SU-DHL-6 (cell line): ENCODE results near the gene UPF3A.

Experiments
- H2AFZ ChIP-seq: fragments of 200-600 bp; sonication (generic); 2 replicates; pipeline ENCODE4 v1.6.1; 2014; ENCODE audit warnings: low read depth, mild to moderate bottlenecking, moderate library complexity, mixed read lengths, antibody characterized with exemption, low read length; ENCODE audit not compliant: severe bottlenecking
- H3F3A ChIP-seq: fragments of 200-600 bp; shearing (Covaris generic); 2 replicates; pipeline ENCODE4 v1.6.0; 2016; ENCODE audit warnings: antibody characterized with exemption, mild to moderate bottlenecking; ENCODE audit not compliant: insufficient read depth
- H3K27ac ChIP-seq: fragments of 200-600 bp; sonication (generic); 2 replicates; pipeline ENCODE4 v1.5.1; 2016; ENCODE audit warnings: low read depth, mild to moderate bottlenecking, low read length, moderate library complexity, mixed read lengths
- H3K27me3 ChIP-seq: fragments of 200-600 bp; sonication (generic), shearing (Covaris generic); 2 replicates; pipeline ENCODE4 v1.6.0; 2014; ENCODE audit warnings: mild to moderate bottlenecking, low read length
- H3K36me3 ChIP-seq: fragments of 200-600 bp; sonication (generic); 2 replicates; pipeline ENCODE4 v1.6.1; 2014; ENCODE audit warnings: mild to moderate bottlenecking, low read length, mixed read lengths
- H3K4me2 ChIP-seq: fragments of 300-600, 200-600 bp; shearing (Covaris generic), sonication (generic); 2 replicates; pipeline ENCODE4 v1.6.0; 2014; ENCODE audit warnings: low read length, low read depth, mild to moderate bottlenecking; ENCODE audit not compliant: poor library complexity, severe bottlenecking
- H3K4me3 ChIP-seq: fragments of 200-600 bp; sonication (generic); 2 replicates; pipeline ENCODE4 v1.5.1; 2014; ENCODE audit warnings: antibody characterized with exemption, low read length, mild to moderate bottlenecking, mixed read lengths; ENCODE audit not compliant: insufficient read depth, poor library complexity, severe bottlenecking
- H3K79me2 ChIP-seq: fragments of 200-600 bp; sonication (generic); 2 replicates; pipeline ENCODE4 v1.6.1; 2014; ENCODE audit warnings: mild to moderate bottlenecking, low read length, moderate library complexity; ENCODE audit not compliant: insufficient read depth
- H3K9ac ChIP-seq: fragments of 200-600 bp; sonication (generic); 2 replicates; pipeline ENCODE4 v1.7.0; 2014; ENCODE audit warnings: mild to moderate bottlenecking, low read length
- H3K9me2 ChIP-seq: fragments of 200-600 bp; sonication (generic); replicated peaks from 2 replicates; pipeline ENCODE4 v1.6.1; 2014; ENCODE audit warnings: low read length; ENCODE audit not compliant: insufficient read depth
- H3K9me3 ChIP-seq: fragments of 200-600 bp; sonication (generic); 2 replicates; pipeline ENCODE4 v1.6.1; 2014; ENCODE audit warnings: low read length, mixed read lengths; ENCODE audit not compliant: insufficient read depth
- H4K20me1 ChIP-seq: fragments of 200-600 bp; sonication (generic); 2 replicates; pipeline ENCODE4 v1.6.1; 2014; ENCODE audit warnings: low read depth, mild to moderate bottlenecking, antibody characterized with exemption, low read length, moderate library complexity, mixed read lengths
- EZH2phosphoT487 ChIP-seq: fragments of 200-600 bp; sonication (generic), shearing (Covaris generic); conservative IDR thresholded peaks from 2 replicates; pipeline ENCODE4 v1.6.1; 2018; ENCODE audit warnings: mild to moderate bottlenecking, antibody characterized with exemption, low read length, moderate library complexity, mixed read lengths
- TF ChIP-seq, protein P1 (sequence below): fragments of 200-600 bp; sonication (generic); IDR thresholded peaks from one replicate; pipeline ENCODE4 v1.5.1; 2017; ENCODE audit warnings: antibody characterized with exemption, mild to moderate bottlenecking, low read length, moderate library complexity; ENCODE audit not compliant: insufficient read depth, poor library complexity, severe bottlenecking

Gene UPF3A

DNA sequence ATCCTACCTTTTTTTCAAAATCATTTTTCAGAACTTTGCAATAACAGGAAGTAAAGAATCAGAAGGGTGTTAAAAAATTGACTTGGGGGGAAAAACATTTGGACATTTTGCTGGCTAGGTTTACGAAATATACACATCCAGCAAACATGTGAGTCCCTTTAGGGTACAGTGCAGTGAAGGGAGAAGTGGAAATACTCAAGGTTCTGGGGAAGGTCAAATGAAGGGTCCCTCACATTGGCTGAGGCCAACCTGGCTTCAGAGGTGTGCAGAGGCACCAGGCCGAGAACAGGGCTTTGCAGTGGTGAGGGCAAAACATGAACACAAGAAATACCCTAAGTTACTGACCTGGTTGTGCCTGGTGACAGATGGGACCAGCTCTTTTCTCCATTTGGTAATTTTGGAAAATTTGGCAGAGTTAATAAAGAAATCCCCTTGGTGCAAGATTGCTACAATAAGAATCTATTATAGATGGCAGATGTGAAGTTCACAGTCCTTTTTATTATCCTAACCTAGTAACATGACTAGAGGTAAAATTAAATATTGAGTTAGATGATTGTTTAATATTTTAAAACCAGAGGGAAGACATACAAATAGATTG is 1.5 kb upstream of the UPF3A start:
- Histone ChIP-seq H3K9ac (peak overlapping the region; percentile 85), H3K9me3 (no peaks in the 10 kb centered on the region), H3K79me2 (peaks cover 28% of the 10 kb centered on the region), H3K27me3 (no peaks in the 10 kb centered on the region), H3K27ac (peak overlapping the region; percentile 93), H2AFZ (peak overlapping the region; percentile 14), H4K20me1 (no peaks in the 10 kb centered on the region), H3K9me2 (no peaks in the 10 kb centered on the region), H3F3A (peaks cover 36% of the 10 kb centered on the region), H3K36me3 (no peaks in the 10 kb centered on the region), H3K4me2 (peak overlapping the region; percentile 81), H3K4me3 (peak overlapping the region; percentile 76)
- TF ChIP-seq EZH2phosphoT487 = no peak
- TF ChIP-seq, protein P1, sequence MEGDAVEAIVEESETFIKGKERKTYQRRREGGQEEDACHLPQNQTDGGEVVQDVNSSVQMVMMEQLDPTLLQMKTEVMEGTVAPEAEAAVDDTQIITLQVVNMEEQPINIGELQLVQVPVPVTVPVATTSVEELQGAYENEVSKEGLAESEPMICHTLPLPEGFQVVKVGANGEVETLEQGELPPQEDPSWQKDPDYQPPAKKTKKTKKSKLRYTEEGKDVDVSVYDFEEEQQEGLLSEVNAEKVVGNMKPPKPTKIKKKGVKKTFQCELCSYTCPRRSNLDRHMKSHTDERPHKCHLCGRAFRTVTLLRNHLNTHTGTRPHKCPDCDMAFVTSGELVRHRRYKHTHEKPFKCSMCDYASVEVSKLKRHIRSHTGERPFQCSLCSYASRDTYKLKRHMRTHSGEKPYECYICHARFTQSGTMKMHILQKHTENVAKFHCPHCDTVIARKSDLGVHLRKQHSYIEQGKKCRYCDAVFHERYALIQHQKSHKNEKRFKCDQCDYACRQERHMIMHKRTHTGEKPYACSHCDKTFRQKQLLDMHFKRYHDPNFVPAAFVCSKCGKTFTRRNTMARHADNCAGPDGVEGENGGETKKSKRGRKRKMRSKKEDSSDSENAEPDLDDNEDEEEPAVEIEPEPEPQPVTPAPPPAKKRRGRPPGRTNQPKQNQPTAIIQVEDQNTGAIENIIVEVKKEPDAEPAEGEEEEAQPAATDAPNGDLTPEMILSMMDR = no peak

GRCh38 chr13:114282041-114282670 is 755 bp downstream of the UPF3A start:
- H4K20me1 ChIP-seq = no peaks in the 10 kb centered on the region
- no peaks in the 10 kb centered on the region for H3K9me3 ChIP-seq
- H3K36me3 ChIP-seq = peaks cover 18% of the 10 kb centered on the region
- peak overlapping the region; percentile 85 for H3K9ac ChIP-seq
- peaks cover 36% of the 10 kb centered on the region for H3F3A ChIP-seq
- peak overlapping the region; percentile 93 for H3K27ac ChIP-seq
- peaks cover 35% of the 10 kb centered on the region for H3K79me2 ChIP-seq
- peak overlapping the region; percentile 93 for H3K4me3 ChIP-seq
- no peaks in the 10 kb centered on the region for H3K27me3 ChIP-seq
- TF ChIP-seq EZH2phosphoT487 = no peak
- TF ChIP-seq, protein P1 = no peak
- H2AFZ ChIP-seq = peak overlapping the region; percentile 27
- H3K9me2 ChIP-seq = no peaks in the 10 kb centered on the region
- H3K4me2 ChIP-seq = peak overlapping the region; percentile 96

DNA sequence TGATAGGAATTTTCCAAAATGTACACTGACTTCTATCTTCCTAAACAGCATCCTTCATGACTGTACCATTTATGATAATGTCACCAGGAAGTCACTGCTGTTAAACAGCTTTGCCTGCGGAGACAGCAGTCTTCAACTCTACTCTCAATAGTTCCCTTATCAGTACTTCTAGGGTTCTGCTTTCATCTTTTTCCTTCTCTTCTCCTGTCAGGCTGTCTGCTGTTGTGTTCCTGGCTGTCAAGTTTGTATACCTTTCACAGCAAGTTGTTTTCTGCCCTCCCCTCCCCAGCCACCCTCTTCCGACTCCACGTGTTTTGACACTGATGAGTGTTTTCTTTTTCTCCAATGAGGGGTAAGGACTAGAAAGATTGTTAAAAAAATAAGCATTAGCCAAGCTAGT is 2.2 kb downstream of the UPF3A start:
- Histone ChIP-seq H3F3A (peaks cover 30% of the 10 kb centered on the region), H3K9ac (no peak overlapping the region), H3K9me2 (no peaks in the 10 kb centered on the region), H4K20me1 (no peaks in the 10 kb centered on the region), H3K9me3 (no peaks in the 10 kb centered on the region), H3K4me2 (peak overlapping the region; percentile 96), H3K79me2 (peaks cover 35% of the 10 kb centered on the region), H3K27me3 (no peaks in the 10 kb centered on the region), H3K27ac (peak overlapping the region; percentile 2; the same call in 1 of the 2 replicates), H2AFZ (no peak overlapping the region), H3K4me3 (no peak overlapping the region), H3K36me3 (peaks cover 18% of the 10 kb centered on the region)
- TF ChIP-seq EZH2phosphoT487 = no peak
- TF ChIP-seq, protein P1 = no peak
